Esophagus squamous epithelium (tissue), 5 donors: ENCODE results near the gene RESP18. TPM values are rescaled to one million over a fixed set of nuclear protein-coding genes. Genes with fewer than 3 reads are reported as not detected.

Source experiments
- DNase-seq: peaks from one replicate; lab custom pipeline; 2025; lab: John Stamatoyannopoulos, UW
- H3K27ac ChIP-seq, 4 donors: fragments of 200-600 bp; sonication (generic); one replicate each; pipeline ENCODE4 v1.5.1; 2016 to 2019; ENCODE audit warnings: mild to moderate bottlenecking in 1 of 4
- H3K27me3 ChIP-seq, 4 donors: fragments of 200-600 bp; sonication (generic); 1 replicate in 3 of 4; 2 replicates in 1 of 4; pipeline versions ENCODE4 v1.5.1 to v1.6.0; 2017 to 2021; ENCODE audit warnings: antibody characterized with exemption in 1 of 4
- H3K36me3 ChIP-seq, 3 donors: fragments of 200-600 bp; sonication (generic); one replicate each; pipeline ENCODE4 v1.5.1; 2016 to 2019
- H3K4me1 ChIP-seq, 3 donors: fragments of 200-600 bp; sonication (generic); one replicate each; pipeline ENCODE4 v1.5.1; 2017 to 2019
- H3K4me3 ChIP-seq, 4 donors: fragments of 200-600 bp; sonication (generic); 1 replicate in 3 of 4; 2 replicates in 1 of 4; pipeline ENCODE4 v1.5.1; 2016 to 2019; ENCODE audit warnings: mild to moderate bottlenecking in 2 of 4, moderate library complexity in 1 of 4
- H3K9me3 ChIP-seq, 3 donors: fragments of 200-600 bp; sonication (generic); one replicate each; pipeline ENCODE4 v1.5.1; 2016 to 2019
- CTCF ChIP-seq, 6 experiments: fragments of 450-650 bp in 4 of 6; fragments of 200-600 bp in 2 of 6; sonication (generic) in 2 of 6; IDR thresholded peaks; one replicate each; pipeline ENCODE4 v1.5.1; 2016 to 2019; ENCODE audit warnings: antibody characterized with exemption in 6 of 6, mild to moderate bottlenecking in 4 of 6, moderate library complexity in 4 of 6
- POLR2A ChIP-seq, 4 donors: fragments of 450-650 bp; IDR thresholded peaks; one replicate each; pipeline ENCODE4 v1.6.1; 2017; ENCODE audit warnings: antibody characterized with exemption in 4 of 4, mild to moderate bottlenecking in 4 of 4, moderate library complexity in 3 of 4
- WGBS, 2 donors: methylation state at CpG; one replicate each; pipeline ENCODE4 v1.1.5; 2018; 5-methylcytosine and 5-hydroxymethylcytosine counted together
- intact Hi-C: fragments of 100-400 bp; cut with DNase I; formaldehyde crosslinking; loops from one replicate; pipeline ENCODE4 v1.15.0; 2022
- total RNA-seq, 4 donors: library from RNA; depleted of rRNA; stranded (reverse); fragments of >200 nt; gene quantifications; one replicate each; pipeline ENCODE4 v1.1.0, GENCODE V29; 2016
- donor health status: DM: yes; HTN: yes; CAD: no.

Gene RESP18
- total RNA-seq, 4 donors from 2014 or later: not detected

GRCh38 chr2:219368690-219369191 is 36.2 kb upstream of the RESP18 start:
- intact Hi-C loops: no loop called here
- no peaks in the 10 kb centered on the region for H3K9me3 ChIP-seq
- TF ChIP-seq CTCF (IDR thresholded peaks at IDR 0.05): no peak
- no peak for TF ChIP-seq POLR2A (IDR thresholded peaks at IDR 0.05)
- H3K4me1 ChIP-seq: peaks cover 0 to 17% (median 4%) of the 10 kb centered on the region in 3 donors
- peak overlapping the region in 1 of 4 donors; percentile 7 for H3K4me3 ChIP-seq
- H3K36me3 ChIP-seq: peaks cover 0 to 8% (median 5%) of the 10 kb centered on the region in 3 donors
- DNase-seq: no peak
- peak overlapping the region in 3 of 4 donors; percentile 45 to 74 (median 63) for H3K27ac ChIP-seq
- H3K27me3 ChIP-seq: no peaks in the 10 kb centered on the region
- 25 to 35% methylated on average over 3 of the region's 3 CpGs for WGBS, 2 donors

- no peak for TF ChIP-seq CTCF (IDR thresholded peaks at IDR 0.05)
- no peak for TF ChIP-seq POLR2A (IDR thresholded peaks at IDR 0.05)
- no peaks in the 10 kb centered on the region for H3K9me3 ChIP-seq
- H3K36me3 ChIP-seq: no peaks in the 10 kb centered on the region
- H3K4me1 ChIP-seq: peaks cover 9 to 18% (median 11%) of the 10 kb centered on the region in 3 donors
- DNase-seq: no peak
- intact Hi-C loops: no loop called here
- 28 to 56% methylated on average over 2 to 3 of the region's 3 CpGs for WGBS, 2 donors
- H3K27ac ChIP-seq: peak overlapping the region in 1 of 4 donors; percentile 9
- H3K27me3 ChIP-seq: peaks cover 0 to 32% (median 8%) of the 10 kb centered on the region in 4 donors
- H3K4me3 ChIP-seq: no peak overlapping the region
Observed at GRCh38 chr2:219362524-219363164, 30.1 kb upstream of the RESP18 start.

- no peaks in the 10 kb centered on the region for H3K9me3 ChIP-seq
- H3K36me3 ChIP-seq: no peaks in the 10 kb centered on the region
- H3K27ac ChIP-seq: no peak overlapping the region
- peaks cover 0 to 38% (median 8%) of the 10 kb centered on the region in 4 donors for H3K27me3 ChIP-seq
- no peak for DNase-seq
- no peak overlapping the region for H3K4me3 ChIP-seq
- 91 to 94% methylated on average over 5 of the region's 5 CpGs for WGBS, 2 donors
- H3K4me1 ChIP-seq: peaks cover 9 to 18% (median 11%) of the 10 kb centered on the region in 3 donors
- TF ChIP-seq POLR2A (IDR thresholded peaks at IDR 0.05) (no peak), CTCF (IDR thresholded peaks at IDR 0.05) (no peak)
- intact Hi-C loops: no loop called here
Observed at GRCh38 chr2:219362072-219362471, 29.5 kb upstream of the RESP18 start.

- no peaks in the 10 kb centered on the region for H3K9me3 ChIP-seq
- H3K36me3 ChIP-seq: no peaks in the 10 kb centered on the region
- WGBS, 2 donors: 4 to 12% methylated on average over 30 to 38 of the region's 66 CpGs
- H3K27me3 ChIP-seq: peaks cover 0 to 74% (median 8%) of the 10 kb centered on the region in 4 donors
- no peak for TF ChIP-seq POLR2A (IDR thresholded peaks at IDR 0.05)
- no peak for TF ChIP-seq CTCF (IDR thresholded peaks at IDR 0.05)
- no peak overlapping the region for H3K27ac ChIP-seq
- intact Hi-C loops: no loop called here
- peak overlapping the region in 2 of 4 donors; percentile 11 to 47 for H3K4me3 ChIP-seq
- H3K4me1 ChIP-seq: peaks cover 9 to 18% (median 11%) of the 10 kb centered on the region in 3 donors
- no peak for DNase-seq
Observed at GRCh38 chr2:219358170-219359075, 25.9 kb upstream of the RESP18 start.
